WI38 (cell line): ENCODE measurements around the gene CCDC12.

Source experiments
- H3K4me3 ChIP-seq: 2 replicates; pipeline ENCODE4 v1.5.1; 2011; ENCODE audit warnings: low read depth, mild to moderate bottlenecking, control low read depth, low read length
- TF ChIP-seq, protein P1 (sequence below): IDR thresholded peaks from 2 replicates; pipeline ENCODE4 v1.5.1; 2012; ENCODE audit warnings: low read depth, mild to moderate bottlenecking, control low read depth, low read length

Gene CCDC12

DNA sequence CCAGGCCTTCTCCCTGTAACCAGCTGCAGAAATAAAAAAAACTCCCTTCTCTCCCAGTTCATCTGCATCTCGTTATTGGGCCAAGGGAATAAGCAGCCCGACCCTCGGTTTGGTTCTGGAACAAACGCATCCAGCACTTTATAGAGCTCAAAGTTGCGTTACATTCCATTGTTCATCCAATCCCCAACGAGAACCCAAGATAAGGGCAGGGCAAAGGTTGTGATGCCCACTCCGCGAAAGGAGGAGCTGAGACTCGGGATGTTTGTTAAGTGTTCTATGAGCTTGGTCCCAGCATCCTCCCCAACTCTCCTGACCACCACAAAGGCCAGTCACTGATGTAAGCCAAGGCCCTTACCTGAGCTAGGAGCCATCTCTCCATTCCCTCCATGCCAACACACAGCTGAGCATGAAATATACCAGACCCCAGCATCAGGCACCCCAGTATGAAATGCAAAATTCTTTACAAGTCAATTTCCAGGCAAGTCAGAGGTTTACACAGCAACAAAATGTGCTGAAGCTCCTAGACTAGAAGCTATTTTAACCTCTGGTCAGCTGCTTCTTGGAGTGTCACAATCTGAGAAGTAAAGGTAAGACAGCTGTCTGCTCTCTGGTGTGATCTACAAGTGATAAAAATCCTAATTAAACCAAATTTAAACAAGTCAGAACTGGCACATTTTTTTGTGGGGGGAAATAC lies 17.9 kb downstream of the CCDC12 start:
- no peak overlapping the region for H3K4me3 ChIP-seq
- TF ChIP-seq, protein P1, sequence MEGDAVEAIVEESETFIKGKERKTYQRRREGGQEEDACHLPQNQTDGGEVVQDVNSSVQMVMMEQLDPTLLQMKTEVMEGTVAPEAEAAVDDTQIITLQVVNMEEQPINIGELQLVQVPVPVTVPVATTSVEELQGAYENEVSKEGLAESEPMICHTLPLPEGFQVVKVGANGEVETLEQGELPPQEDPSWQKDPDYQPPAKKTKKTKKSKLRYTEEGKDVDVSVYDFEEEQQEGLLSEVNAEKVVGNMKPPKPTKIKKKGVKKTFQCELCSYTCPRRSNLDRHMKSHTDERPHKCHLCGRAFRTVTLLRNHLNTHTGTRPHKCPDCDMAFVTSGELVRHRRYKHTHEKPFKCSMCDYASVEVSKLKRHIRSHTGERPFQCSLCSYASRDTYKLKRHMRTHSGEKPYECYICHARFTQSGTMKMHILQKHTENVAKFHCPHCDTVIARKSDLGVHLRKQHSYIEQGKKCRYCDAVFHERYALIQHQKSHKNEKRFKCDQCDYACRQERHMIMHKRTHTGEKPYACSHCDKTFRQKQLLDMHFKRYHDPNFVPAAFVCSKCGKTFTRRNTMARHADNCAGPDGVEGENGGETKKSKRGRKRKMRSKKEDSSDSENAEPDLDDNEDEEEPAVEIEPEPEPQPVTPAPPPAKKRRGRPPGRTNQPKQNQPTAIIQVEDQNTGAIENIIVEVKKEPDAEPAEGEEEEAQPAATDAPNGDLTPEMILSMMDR: no peak

DNA sequence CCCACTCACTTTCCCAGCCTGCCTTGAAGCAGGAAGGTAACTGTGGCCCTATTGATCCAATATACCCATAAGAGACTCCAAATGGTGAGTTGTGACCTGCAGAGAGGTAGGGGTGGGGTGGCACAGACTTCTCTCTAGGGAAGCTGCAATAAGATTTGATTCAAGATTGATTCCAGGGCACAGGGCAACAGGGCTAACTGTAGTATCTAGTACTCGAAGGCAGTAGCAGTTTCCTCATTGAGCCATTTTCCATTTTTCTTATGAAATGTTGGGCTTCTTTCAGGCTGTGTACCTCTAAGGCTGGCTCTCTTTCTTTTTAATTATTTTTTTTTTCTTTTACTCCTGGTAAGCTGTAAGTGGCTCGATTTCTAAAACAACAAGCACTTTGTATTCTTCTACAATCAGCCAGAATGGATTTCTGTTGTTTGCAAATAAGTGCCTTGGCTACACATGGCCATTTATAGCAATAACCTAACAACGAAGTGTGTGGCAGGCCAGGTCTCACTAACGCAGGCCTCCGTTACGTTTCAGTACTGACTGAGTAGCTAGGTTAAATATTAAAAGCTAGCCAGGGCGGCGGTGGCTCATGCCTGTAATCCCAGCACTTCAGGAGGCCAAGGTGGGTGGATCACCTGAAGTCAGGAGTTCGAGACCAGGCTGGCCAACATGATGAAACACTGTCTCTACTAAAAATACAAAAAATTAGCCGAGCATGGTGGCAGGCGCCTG lies 19.3 kb downstream of the CCDC12 start:
- no peak overlapping the region for H3K4me3 ChIP-seq
- TF ChIP-seq, protein P1: no peak

DNA sequence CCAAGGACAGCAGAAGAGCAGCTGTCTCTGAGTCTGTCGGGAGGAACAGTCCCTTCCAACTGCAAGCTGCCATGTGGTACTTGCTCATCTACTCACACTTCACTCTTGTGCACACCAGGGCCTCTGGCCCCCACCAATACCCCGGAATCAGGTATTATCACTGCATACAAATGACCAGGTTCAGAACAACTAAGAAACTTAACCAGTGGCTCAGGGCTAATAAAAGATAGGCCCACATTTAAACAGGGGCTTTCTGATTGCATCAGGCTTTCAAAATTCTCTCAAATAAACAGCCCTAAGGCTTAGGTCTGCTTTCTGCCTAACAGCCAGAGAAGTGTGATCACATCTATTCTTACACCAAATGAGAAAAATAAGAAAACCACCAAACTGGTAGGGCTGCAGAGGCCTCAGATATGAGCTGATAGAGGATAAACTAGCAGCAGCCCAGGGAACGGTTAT lies 20.7 kb downstream of the CCDC12 start:
- TF ChIP-seq, protein P1: no peak
- no peak overlapping the region for H3K4me3 ChIP-seq

DNA sequence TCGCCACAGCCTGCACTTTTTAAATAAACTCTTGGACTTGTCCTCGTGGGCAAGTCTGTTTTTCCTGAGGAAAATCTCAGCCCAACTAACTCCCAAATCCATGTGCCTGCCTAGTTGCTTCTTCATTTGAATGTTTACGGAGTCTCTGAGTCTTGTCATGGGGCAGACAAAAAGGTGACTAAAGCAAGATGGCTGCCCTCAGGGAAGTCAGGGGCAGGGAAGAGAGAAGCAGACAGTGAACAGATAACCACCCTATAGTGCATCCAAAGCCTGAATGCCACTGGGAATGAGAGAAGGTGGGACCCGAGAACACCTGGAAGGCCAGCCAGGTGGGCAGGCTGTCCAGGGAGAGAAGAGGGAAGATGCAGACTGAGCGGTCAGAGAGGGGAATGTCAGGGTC lies 21.4 kb downstream of the CCDC12 start:
- TF ChIP-seq, protein P1: no peak
- no peak overlapping the region for H3K4me3 ChIP-seq

DNA sequence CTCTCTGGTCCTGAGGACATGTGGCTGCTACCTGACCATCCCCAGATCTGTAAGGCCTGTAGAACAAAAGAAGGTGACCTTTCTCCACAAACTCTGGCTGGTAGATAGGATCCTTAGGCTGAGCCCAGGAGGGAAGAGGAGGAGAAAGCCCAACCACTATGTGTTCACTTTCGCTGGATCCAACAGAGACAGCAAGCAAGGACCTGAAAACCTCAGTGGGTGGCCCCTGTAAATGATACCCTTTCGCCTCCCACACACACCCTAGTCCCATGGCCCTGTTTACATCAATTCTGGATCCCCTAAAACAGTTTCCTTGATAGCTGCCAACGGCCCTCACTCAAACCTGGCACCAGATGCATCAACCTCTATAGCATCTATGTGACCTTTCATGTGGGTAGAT lies 22.4 kb downstream of the CCDC12 start:
- TF ChIP-seq, protein P1: no peak
- no peak overlapping the region for H3K4me3 ChIP-seq

DNA sequence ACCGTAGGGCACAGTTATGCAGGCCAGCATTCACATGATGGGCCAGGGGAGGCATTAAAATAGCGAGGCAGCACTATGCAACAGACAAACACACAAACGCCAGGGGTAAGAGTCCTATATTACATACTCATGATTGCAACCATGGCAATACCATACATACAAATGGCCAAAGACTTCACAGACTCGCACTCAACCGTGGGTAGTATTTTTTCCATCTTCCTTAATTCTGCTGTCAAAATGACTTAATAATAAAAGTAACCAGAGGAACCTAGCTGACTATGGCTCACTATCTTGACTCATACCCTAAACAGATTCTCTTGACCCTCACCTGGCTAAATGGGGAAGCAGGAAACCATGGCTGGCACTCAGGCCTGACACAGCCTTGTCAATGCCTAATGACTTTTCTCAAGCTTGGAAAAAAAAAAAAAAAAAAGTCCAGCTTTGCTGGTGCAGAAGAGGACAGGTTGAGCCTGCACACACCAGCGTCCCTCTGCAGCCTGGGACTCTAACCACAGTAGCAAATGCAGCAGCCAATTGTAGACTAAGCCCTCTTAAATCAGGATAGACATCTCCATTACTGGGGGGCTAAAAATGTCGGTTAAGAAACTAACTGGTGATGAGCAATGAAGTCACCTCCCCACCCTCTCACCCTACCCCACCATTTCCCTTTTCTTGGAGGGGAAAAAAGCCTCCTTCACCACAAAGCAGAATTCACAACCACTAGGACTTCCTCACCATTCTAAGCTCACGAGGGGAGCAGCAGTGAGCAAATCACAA lies 23.1 kb downstream of the CCDC12 start:
- no peak overlapping the region for H3K4me3 ChIP-seq
- TF ChIP-seq, protein P1: no peak

DNA sequence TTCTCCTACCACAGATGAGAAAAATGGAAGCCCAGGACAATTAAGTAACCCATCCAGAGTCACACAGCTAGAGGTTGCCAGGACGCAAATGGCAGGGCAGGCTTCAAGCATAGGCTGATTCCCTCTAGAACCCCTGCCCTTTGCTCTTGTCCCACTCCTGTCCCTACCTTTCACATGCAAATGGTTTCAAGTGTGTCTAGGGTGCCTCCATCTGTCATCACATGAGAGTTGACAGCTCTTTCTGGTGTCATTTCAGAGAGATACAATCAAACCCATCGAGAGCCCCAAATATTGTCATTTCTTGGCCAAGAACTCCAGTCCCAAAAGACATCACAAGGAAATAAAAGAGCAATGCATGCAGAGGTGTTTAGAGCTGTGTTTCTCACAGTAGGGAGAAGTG lies 23.7 kb downstream of the CCDC12 start:
- H3K4me3 ChIP-seq: no peak overlapping the region

More for the DNA sequence above, 23.7 kb downstream of the CCDC12 start:
- TF ChIP-seq, protein P1: no peak
